ENCODE results near the gene ETFDH.

ETFDH gene

GRCh38 chr4:158688813-158689212, 16.7 kb downstream of the ETFDH start:
- Histone ChIP-seq H3K9me3 (ENCODE audit: control insufficient read depth, insufficient read depth, low read depth, low read length) (no peaks in the 10 kb centered on the region), H3K36me3 (ENCODE audit: control insufficient read depth in 2 of 2, insufficient read depth in 1 of 2, low read length in 2 of 2) (peaks cover 0 to 23% of the 10 kb centered on the region in 2 experiments; a peak in 2 of 3 replicates), H3K27ac (ENCODE audit: extremely low read depth, low read depth, low read length) (no peak overlapping the region), H3K4me3 (ENCODE audit: low read depth, low read length) (no peak overlapping the region), H3K4me1 (ENCODE audit: control insufficient read depth, insufficient read depth, low read length) (no peaks in the 10 kb centered on the region)
- TF ChIP-seq ZNF513 (tag by site-specific recombination; IDR thresholded peaks at IDR 0.05) (no peak), ZNF248 (tag by site-specific recombination; IDR thresholded peaks at IDR 0.05) (no peak), ZNF473 (tag by site-specific recombination; IDR thresholded peaks at IDR 0.05) (no peak), ZNF555 (tag by site-specific recombination; conservative IDR thresholded peaks at IDR 0.05) (no peak), OSR2 (tag by site-specific recombination; IDR thresholded peaks at IDR 0.05) (no peak), IKZF3 (tag by site-specific recombination; IDR thresholded peaks at IDR 0.05) (no peak), ZNF843 (tag by site-specific recombination; IDR thresholded peaks at IDR 0.05) (no peak), ZNF416 (tag by site-specific recombination; IDR thresholded peaks at IDR 0.05) (no peak), ZNF112 (tag by site-specific recombination; IDR thresholded peaks at IDR 0.05) (no peak), ZNF19 (tag by site-specific recombination; IDR thresholded peaks at IDR 0.05; ENCODE audit: low read depth) (no peak), HIC1 (tag by site-specific recombination; IDR thresholded peaks at IDR 0.05) (no peak), PRDM1 (tag by site-specific recombination; IDR thresholded peaks at IDR 0.05) (no peak), ZNF624 (tag by site-specific recombination; IDR thresholded peaks at IDR 0.05) (no peak), ZNF785 (tag by site-specific recombination; IDR thresholded peaks at IDR 0.05) (no peak), AEBP2 (tag by site-specific recombination; IDR thresholded peaks at IDR 0.05; ENCODE audit: borderline replicate concordance) (no peak), ZNF677 (tag by site-specific recombination; IDR thresholded peaks at IDR 0.05) (no peak), BCL11B (tag by site-specific recombination; IDR thresholded peaks at IDR 0.05; ENCODE audit: low read depth) (no peak), MYNN (tag by site-specific recombination; IDR thresholded peaks at IDR 0.05; ENCODE audit: borderline replicate concordance) (no peak), ZBTB48 (tag by site-specific recombination; IDR thresholded peaks at IDR 0.05) (no peak), ZNF155 (tag by site-specific recombination; IDR thresholded peaks at IDR 0.05) (no peak)
- CTCF ChIA-PET: no interaction called here
- POLR2A ChIA-PET: no interaction called here

- H3K36me3 ChIP-seq (ENCODE audit: control insufficient read depth in 2 of 2, insufficient read depth in 1 of 2, low read length in 2 of 2): peaks cover 0 to 49% of the 10 kb centered on the region in 2 experiments; a peak in 1 of 3 replicates
- CTCF ChIA-PET: no interaction called here
- no peak overlapping the region for H3K27ac ChIP-seq (ENCODE audit: extremely low read depth, low read depth, low read length)
- H3K9me3 ChIP-seq (ENCODE audit: control insufficient read depth, insufficient read depth, low read depth, low read length): no peaks in the 10 kb centered on the region
- H3K4me3 ChIP-seq (ENCODE audit: low read depth, low read length): no peak overlapping the region
- POLR2A ChIA-PET: no interaction called here
- H3K4me1 ChIP-seq (ENCODE audit: control insufficient read depth, insufficient read depth, low read length): no peaks in the 10 kb centered on the region
- TF ChIP-seq KLF1 (tag by site-specific recombination; IDR thresholded peaks at IDR 0.05) (no peak), SCRT1 (tag by site-specific recombination; IDR thresholded peaks at IDR 0.05; ENCODE audit: borderline replicate concordance) (no peak), ZNF837 (tag by site-specific recombination; IDR thresholded peaks at IDR 0.05) (no peak), ATF2 (tag by site-specific recombination; IDR thresholded peaks at IDR 0.05; ENCODE audit: low read depth) (no peak), PRDM10 (tag by site-specific recombination; IDR thresholded peaks at IDR 0.05) (no peak), ZNF391 (tag by site-specific recombination; IDR thresholded peaks at IDR 0.05; ENCODE audit: borderline replicate concordance, low read depth) (no peak), ZBTB48 (tag by site-specific recombination; IDR thresholded peaks at IDR 0.05) (no peak), ZNF626 (tag by site-specific recombination; IDR thresholded peaks at IDR 0.05) (no peak)
Observed at GRCh38 chr4:158704274-158704673, 32.2 kb downstream of the ETFDH start.
